H54 (cell line): Measurements from ENCODE around the gene LPAR1.
A peak's percentile ranks its signal among the peaks of the same experiment; 100 is the strongest.

ENCODE experiments used
- DNase-seq: peaks from one replicate; pipeline ENCODE4 v3.0.0; 2011; ENCODE audit warnings: low spot score, mixed read lengths; ENCODE audit not compliant: insufficient read length
- FAIRE-seq: peaks from 3 replicates; lab custom pipeline; 2011; peaks lifted over from hg19 to GRCh38; lab: Jason Lieb, UNC
- POLR2A ChIP-seq: IDR thresholded peaks from 2 replicates; pipeline ENCODE4 v1.6.1; 2011; ENCODE audit warnings: low read depth, mild to moderate bottlenecking, low read length

Gene LPAR1

DNA sequence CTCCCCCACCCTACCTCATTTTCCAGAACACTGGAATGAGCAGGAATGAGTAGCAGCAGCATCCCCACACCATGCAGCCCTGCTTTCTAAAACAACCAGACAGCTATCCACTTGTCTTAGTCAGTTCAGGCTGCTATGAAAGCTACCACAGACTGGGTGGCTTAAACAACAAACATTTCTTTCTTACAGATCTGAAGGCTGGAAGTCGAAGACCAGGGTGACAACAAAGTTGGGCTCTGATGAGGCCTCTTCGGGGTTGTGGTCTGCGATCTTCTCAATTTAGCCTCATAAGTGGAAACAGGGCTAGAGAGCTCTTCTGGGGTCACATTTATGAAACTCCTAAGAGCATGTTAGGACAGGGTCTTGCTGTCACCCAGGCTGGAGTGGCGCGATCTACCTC lies 38.9 kb downstream of the LPAR1 start:
- FAIRE-seq (no peak), DNase-seq (no peak)
- TF ChIP-seq POLR2A, result no peak

DNA sequence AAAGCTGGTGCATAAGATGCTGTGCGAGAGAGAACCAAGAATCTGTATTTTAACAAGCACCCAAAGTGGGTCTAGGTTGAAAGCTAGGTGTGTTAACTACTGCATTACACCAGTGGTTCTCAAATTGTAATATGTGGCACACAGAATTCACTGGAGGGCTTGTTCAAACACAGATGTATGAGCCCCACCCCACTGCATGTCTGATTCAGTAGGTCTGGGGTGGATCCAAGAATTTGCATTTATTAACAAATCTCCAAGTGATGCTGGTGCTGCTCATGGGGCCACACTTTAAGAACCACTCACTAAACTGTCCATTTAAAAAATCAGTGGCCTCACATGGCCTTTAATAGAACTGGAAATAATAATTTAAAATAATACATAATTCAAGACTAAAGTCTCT lies 40.4 kb downstream of the LPAR1 start:
- DNase-seq, result no peak
- no peak for TF ChIP-seq POLR2A
- no peak for FAIRE-seq

DNA sequence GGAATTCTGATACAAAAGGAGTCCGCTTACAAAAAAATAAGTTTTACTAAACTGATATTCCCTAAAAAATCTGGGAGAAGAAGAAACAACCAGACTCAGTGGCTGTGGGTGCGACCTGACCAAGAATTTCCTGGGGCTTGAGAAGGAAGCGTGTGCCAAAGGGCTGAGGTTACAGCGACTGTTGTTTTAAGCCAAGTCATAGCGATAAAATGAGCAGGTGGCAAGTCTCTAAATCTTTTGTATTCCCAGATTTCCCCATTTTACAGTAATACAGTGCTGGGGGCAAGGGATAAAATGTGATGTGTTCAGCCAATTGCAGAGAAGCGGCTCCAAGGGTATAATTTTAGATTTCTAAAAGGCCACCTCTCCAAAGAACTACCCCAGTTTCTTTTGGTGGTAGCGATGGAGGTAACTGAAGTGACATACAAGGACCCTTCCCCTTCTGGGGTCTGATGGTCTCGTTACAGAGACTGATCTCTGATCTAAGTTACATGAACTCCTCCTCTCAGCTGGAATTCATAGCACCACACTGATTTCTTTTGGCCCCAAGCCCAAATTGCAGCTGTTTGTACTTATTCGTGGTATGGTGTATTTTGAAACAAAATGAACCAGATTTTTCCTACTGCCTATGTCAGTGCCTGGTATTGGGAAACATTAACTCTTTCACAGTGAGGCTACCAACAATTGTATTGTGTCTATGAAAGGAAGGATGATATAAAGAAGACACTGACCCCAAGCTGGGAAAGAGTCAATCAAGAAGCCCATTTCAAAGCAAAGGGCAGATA lies 41.6 kb downstream of the LPAR1 start:
- TF ChIP-seq POLR2A, result no peak
- DNase-seq (no peak), FAIRE-seq (no peak)

DNA sequence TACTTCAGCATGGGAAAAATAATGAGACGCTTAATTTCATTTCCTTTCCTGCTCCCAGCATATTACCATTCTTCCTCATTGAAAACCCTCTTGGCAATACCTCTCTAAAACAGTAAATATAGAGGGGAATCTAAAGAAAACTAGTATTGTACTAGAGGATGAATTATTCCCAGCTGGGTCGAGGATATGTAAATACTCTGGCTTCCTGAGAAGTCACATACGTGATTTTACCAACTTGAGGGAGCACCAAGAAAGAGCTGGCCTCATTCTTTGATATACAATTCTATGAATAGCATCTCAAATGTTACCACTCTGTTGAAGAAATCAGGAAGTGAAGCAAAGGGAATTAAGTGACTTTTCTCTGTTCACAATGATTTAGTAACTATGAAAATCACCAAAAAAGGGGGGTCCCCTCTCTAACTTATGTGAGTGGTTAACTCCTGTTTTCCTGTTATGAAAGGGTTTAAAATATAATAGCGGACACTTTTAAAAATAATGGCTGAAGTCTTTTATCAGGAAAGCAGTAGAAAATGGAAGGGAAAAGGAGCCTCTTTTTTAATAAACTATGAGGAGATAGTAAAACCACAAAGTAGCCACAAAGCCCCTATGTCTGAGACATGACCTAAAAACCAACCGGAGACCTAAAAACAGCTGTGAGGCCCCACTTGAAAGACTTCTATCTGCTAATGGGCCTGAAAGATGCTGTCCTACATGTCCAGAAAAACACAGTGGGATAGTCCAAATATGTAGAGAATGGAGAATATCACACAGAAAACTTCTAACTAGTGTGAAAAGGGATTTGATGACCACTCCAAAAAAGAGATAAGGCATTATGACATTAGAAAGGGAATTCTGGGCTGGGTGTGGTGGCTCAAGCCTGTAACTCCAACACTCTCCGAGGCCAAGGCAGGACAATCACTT lies 42.6 kb downstream of the LPAR1 start:
- DNase-seq, result no peak
- FAIRE-seq, result no peak
- no peak for TF ChIP-seq POLR2A

DNA sequence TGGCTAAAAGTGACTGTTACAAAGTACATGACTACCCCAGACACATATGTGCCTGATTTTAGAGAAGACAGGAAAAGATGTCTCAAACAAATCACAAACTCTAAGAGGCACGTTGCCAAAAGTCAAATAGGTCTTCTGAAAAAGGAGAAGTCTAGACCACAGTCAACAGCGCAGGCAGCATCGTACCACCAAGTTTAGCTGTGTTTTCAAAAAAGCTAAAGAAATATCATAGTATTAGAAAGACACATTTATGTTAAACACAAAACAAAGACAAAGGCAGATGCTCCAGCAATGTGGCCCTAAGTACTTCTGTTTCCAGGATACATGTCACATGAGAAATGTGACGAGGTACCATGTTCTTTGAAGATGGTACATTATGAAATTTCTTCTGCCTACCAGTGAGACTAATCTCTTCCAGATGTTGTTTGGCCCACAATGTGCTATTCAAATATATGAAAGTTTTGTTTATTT lies 43.5 kb downstream of the LPAR1 start:
- FAIRE-seq, result no peak

DNA sequence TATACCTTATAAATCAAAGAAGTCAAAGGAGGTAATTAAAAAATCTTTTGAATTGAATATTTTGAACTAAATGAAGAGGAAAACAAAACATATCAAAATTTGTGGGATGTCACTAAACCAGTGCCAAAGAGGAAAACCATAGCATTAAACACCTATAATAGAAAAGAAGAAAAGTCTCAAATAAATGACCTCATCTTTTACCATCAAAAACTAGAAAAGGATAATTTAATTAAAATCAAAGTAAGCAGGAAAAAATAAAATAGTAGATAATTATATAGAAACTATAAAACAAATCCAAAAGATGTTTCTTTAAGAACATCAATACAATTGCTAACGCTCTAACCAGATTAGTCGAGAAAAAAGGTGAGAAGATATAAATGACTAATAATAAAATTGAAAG lies 47.8 kb downstream of the LPAR1 start:
- no peak for TF ChIP-seq POLR2A
- DNase-seq (no peak), FAIRE-seq (no peak)

More for the DNA sequence above, 43.5 kb downstream of the LPAR1 start:
- TF ChIP-seq POLR2A, result no peak
- no peak for DNase-seq

DNA sequence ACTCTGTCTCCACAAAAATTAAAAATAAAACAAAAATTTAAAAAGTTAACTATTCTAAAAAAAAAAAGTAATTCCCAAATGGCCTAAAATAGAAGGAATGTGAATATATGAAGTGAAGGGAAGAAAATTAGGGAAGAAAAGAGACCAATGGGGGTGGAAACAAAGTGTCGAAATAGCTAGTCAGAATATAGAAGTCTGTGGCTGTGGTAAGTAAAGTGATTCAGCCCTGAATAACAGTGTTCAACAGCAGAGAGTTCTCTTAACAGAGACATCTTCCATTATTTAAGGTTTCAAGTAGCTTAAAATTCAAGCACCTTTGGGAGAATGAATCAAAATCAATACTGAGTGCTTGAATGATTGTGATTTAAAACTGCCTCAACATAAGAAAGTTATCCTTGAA lies 51.7 kb downstream of the LPAR1 start:
- FAIRE-seq (no peak), DNase-seq (no peak)
- TF ChIP-seq POLR2A, result no peak

DNA sequence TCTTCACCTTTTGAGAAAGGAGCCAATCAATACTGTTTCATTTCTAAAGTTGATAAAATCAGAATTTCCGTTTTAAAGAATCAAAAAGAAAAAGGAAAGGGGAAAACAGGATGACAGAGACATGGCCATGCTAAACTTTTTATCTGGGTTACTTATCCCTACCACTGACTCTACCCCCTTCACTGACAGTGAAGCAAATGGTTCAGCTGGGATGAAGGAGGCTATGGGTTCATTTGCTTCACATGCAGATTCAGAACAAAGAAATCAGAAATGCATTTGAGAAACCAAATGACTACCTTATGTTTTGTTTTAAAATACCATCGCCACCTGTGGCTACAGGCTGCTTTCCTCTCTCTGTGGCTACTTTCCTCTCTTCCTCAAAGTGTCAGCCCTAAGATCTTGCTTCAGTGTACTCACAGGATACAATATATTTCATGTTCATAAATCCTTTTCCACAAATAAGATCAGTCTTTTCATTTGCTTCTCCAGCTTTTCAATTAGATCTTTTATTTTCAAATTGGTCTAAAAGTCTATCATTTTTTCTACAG lies 53.3 kb downstream of the LPAR1 start:
- no peak for TF ChIP-seq POLR2A
- FAIRE-seq (no peak), DNase-seq (no peak)

DNA sequence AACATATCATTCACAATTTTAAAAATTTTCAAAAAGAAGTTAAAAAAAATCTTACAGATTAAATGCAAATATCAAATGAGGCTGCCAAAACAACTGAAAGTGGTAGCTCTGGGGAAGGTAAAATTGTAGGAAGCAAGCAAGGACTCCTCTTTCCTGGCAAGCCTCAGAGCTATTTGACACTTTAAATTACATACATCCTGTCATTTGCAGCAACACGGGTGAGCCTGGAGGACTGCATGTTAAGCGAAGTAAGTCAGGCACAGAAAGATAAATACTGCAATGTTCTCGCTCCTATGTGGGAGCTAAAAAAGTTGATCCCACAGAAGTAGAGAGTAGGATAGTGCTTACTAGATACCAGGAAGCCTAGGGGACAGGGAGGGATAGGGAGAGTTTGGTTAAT lies 58.0 kb downstream of the LPAR1 start:
- no peak for TF ChIP-seq POLR2A
- FAIRE-seq (peak; percentile 89), DNase-seq (no peak)

DNA sequence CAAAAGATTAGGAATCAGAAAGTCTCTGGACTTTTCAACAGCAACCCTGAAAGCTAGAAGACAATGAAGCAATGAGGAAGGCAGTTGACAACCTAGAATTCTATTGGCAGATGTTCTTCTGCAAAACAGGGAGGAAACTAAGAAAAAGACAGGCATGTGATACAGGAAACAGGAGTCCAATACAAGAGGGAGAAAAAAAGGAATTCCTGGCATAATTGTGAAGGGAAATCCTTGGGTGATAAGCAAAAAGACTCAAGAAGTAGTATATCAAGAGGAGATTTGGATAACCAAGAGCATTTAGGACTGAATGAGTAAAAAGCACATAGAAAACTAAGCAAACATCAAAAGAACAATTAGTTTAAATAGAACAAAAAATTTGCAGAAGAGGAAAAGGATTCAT lies 58.6 kb downstream of the LPAR1 start:
- no peak for TF ChIP-seq POLR2A
- no peak for DNase-seq

DNA sequence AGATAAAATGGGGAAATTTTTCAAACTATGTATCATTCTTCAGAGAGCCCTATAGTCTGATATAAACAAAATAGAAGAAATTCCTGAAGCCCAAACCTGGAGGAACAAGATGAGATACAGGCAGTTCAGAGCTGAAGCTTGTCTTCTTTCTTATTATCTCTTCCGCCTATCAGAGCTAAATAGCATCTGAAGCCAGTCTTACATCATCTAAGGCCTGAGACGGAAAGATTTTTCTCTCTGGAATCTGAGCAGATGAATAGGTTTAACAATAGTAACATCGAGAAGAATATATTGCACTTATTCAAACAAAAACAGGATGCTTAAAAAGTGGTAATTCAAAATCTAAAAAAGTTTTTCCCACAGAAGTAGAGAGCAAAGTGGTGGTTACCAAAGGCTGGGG lies 59.8 kb downstream of the LPAR1 start:
- TF ChIP-seq POLR2A, result no peak
- DNase-seq, result no peak
- FAIRE-seq, result peak; percentile 58

More for the DNA sequence above, 58.6 kb downstream of the LPAR1 start:
- peak; percentile 78 for FAIRE-seq

DNA sequence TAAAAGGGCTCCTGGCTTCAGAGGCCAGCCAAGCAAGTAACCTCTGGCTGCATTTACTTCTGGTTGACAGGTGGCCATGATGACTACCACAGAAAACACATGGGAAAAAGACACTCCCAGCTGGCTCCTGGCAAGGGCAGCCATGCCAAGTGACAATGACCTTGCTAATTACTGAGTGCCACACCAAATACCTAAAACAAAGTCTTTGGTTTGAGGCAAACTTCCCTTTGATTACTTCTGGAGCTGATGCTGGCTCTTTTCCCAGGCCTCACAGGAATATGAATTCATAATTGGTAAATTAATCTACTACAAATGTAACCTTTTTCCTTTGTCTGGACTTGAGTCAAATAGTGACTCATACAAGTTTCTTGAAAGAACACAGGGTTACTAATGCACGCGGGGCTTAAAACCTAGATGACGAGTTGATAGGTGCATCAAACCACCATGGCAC lies 61.0 kb downstream of the LPAR1 start:
- TF ChIP-seq POLR2A, result no peak
- FAIRE-seq (peak; percentile 92), DNase-seq (peak; percentile 26)

DNA sequence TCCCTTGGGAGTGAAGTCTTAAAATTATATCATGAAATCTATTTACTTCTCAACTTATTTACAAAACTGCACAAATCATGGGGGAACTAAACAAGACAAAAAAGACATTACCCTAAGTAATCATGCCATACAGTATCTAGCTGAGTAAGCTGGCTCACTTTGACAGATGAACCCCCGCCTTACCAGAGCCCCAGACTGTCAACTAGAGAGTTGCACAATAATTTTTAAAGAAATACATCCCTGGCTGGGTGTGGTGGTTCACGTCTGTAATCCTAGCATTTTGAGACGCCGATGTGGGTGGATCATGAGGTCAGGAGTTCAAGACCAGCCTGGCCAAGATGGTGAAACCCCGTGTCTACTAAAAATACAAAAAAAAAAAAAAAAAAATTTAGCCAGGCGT lies 62.3 kb downstream of the LPAR1 start:
- no peak for TF ChIP-seq POLR2A
- DNase-seq (no peak), FAIRE-seq (no peak)

DNA sequence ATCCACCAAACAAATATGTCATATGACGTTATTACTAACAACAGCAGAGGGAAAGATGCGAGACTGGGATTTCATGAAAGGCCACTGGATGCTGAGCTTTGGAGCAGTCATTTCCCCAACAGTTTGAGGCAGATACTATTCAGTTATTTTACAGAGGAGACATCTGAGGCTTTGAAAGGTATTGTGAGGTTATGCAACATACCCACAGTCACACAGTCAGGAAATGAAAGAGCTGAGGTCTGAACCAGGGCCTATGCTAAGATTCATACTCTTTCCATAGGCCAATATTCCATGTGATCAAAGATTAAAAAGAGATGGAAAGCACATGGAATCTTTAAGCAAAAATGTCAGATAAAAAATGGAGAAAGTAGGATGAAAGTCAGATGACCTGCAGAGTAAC lies 63.0 kb downstream of the LPAR1 start:
- FAIRE-seq, result no peak
- TF ChIP-seq POLR2A, result no peak

More for the DNA sequence above, 63.0 kb downstream of the LPAR1 start:
- DNase-seq, result no peak
